PFSK-1 (cell line): ENCODE results near the gene SPSB4.

Experiments used
- FOXP2 ChIP-seq: optimal IDR thresholded peaks from 2 replicates; pipeline ENCODE3; 2011; ENCODE audit warnings: borderline replicate concordance, control low read depth, inconsistent platforms; ENCODE audit not compliant: insufficient read depth; ENCODE audit errors: extremely low read length, extremely low read depth
- POLR2AphosphoS5 ChIP-seq: IDR thresholded peaks from 2 replicates; pipeline ENCODE4 v1.6.1; 2012; ENCODE audit warnings: low read depth, mild to moderate bottlenecking, control low read depth, low read length, moderate library complexity
- SIN3A ChIP-seq: IDR thresholded peaks from 2 replicates; pipeline ENCODE4 v1.6.1; 2012; ENCODE audit warnings: mild to moderate bottlenecking, low read length, moderate library complexity, borderline replicate concordance; ENCODE audit not compliant: insufficient read depth
- TAF1 ChIP-seq: IDR thresholded peaks from 2 replicates; pipeline ENCODE4 v1.6.1; 2012; ENCODE audit warnings: low read length, control low read depth, borderline replicate concordance; ENCODE audit not compliant: insufficient read depth
- TF ChIP-seq, protein P1 (sequence below), 2 experiments: IDR thresholded peaks; 2 replicates each; pipeline versions ENCODE4 v1.6.1 to v1.8.0; 2011 to 2012; ENCODE audit warnings: low read depth in 2 of 2, low read length in 2 of 2, control low read depth in 1 of 2, inconsistent platforms in 1 of 2, mild to moderate bottlenecking in 1 of 2, moderate library complexity in 1 of 2; ENCODE audit not compliant: insufficient read depth in 1 of 2

SPSB4 gene

DNA sequence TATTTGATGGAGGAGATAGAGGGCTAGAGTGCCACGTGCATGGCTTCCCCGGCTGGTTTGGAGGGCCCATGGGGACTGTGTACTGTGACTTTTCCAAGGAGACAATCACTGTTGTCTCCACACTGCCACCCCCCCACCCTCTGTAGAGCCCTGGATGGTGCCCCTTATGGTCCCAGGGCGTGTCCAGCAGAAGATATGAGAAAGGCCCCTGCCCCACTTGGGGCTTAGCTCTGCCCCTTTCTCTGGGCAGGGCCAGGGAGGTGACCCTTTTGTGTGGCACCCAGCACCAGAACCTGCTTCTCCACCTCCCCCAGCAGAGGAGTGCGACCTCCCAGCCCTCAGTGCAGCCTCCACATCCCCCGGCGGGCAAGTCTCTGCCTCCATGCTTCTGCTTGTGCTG, 32.1 kb downstream of the SPSB4 start:
- TF ChIP-seq FOXP2 (no peak), SIN3A (no peak), POLR2AphosphoS5 (no peak), TAF1 (no peak)
- TF ChIP-seq, protein P1, sequence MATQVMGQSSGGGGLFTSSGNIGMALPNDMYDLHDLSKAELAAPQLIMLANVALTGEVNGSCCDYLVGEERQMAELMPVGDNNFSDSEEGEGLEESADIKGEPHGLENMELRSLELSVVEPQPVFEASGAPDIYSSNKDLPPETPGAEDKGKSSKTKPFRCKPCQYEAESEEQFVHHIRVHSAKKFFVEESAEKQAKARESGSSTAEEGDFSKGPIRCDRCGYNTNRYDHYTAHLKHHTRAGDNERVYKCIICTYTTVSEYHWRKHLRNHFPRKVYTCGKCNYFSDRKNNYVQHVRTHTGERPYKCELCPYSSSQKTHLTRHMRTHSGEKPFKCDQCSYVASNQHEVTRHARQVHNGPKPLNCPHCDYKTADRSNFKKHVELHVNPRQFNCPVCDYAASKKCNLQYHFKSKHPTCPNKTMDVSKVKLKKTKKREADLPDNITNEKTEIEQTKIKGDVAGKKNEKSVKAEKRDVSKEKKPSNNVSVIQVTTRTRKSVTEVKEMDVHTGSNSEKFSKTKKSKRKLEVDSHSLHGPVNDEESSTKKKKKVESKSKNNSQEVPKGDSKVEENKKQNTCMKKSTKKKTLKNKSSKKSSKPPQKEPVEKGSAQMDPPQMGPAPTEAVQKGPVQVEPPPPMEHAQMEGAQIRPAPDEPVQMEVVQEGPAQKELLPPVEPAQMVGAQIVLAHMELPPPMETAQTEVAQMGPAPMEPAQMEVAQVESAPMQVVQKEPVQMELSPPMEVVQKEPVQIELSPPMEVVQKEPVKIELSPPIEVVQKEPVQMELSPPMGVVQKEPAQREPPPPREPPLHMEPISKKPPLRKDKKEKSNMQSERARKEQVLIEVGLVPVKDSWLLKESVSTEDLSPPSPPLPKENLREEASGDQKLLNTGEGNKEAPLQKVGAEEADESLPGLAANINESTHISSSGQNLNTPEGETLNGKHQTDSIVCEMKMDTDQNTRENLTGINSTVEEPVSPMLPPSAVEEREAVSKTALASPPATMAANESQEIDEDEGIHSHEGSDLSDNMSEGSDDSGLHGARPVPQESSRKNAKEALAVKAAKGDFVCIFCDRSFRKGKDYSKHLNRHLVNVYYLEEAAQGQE (IDR thresholded peaks at IDR 0.05; ENCODE audit: insufficient read depth in 1 of 2, low read depth in 2 of 2, low read length in 2 of 2) = no peak

DNA sequence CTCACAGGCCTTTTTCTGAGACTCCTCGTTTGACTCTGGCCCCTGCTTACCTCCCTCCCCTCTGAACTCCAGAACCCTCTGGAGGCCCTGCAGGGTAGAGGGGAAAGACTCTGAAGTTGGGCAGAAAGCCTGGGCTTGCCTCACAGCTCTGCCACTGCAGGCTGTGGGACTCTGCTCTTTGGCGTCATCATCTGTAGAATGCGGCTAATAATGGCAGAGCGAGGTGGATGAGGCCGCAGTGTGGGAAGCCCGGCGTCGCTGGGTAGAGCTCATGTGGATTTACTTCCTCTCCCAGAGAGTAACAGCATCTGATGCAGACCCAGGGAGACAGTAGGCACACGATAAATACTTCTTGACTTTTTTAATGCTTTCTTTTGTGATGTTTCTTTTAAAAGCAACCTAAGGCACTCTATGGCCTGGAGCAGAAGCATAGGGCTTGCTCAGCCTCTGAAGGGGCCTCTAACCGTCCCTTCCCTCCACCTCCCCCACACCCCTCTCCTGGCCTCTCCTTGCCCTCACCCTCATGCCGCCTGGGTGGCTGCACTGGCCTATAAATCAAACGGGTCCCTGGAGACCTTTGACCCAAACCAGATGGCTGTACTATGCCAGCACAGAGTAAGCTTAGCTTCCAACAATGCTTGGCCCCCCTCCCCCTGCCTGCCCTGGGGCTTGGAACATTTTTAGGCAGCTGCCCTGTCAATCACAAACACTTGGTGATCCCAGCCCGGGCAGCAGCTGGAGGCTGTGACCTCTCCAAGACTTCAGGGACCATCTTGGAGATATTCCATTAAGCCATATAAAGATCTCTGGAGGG, 32.9 kb downstream of the SPSB4 start:
- no peak for TF ChIP-seq FOXP2
- no peak for TF ChIP-seq TAF1
- TF ChIP-seq SIN3A = no peak

- TF ChIP-seq, protein P1 (IDR thresholded peaks at IDR 0.05; ENCODE audit: insufficient read depth in 1 of 2, low read depth in 2 of 2, low read length in 2 of 2) = no peak
- TF ChIP-seq SIN3A (no peak), TAF1 (no peak), POLR2AphosphoS5 (no peak), FOXP2 (no peak)
Observed at GRCh38 chr3:141085343-141086070, 34.4 kb downstream of the SPSB4 start.

- TF ChIP-seq, protein P1 (IDR thresholded peaks at IDR 0.05; ENCODE audit: insufficient read depth in 1 of 2, low read depth in 2 of 2, low read length in 2 of 2) = no peak
- no peak for TF ChIP-seq FOXP2
Observed at GRCh38 chr3:141086188-141086587, 35.0 kb downstream of the SPSB4 start.

DNA sequence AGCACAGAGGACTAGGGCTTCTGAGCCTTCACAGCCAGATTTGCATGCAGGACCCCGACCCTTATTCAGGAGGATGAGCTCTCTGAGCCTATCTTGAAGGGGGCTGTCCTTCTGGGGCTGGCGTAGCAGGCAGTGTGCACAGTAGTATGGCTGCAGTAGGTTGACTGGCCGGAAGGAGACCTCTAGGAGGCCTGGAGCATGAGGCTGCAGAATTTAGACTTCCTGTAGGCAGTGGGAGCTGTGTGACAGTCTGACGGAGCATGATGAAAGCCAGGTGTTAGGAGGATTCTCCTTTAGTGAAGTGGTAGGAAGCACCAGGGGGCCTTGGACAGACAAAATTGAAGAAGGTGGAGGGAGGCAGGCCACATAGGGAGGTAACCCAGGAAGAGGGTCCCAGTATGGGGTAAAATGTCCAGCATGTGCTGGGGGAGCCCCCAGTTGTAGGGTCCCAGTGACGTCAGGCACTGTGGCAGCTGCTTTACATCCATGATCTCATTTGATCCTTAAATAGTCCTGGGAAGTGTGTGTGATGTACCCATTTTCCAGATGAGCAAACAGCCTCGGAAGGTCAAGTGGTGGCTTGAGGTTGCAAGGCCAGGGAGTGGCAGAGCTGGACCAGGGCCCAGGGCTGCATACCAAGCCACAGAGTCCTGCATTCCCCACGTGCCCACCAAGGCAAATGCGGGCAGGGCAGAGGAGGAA, 36.1 kb downstream of the SPSB4 start:
- TF ChIP-seq POLR2AphosphoS5 (no peak), FOXP2 (no peak), TAF1 (no peak), SIN3A (no peak)
- TF ChIP-seq, protein P1 (IDR thresholded peaks at IDR 0.05; ENCODE audit: insufficient read depth in 1 of 2, low read depth in 2 of 2, low read length in 2 of 2) = no peak
